SH-SY5Y (cell line): ENCODE results near the gene IGF1R.

Source experiments
- GATA2 ChIP-seq: IDR thresholded peaks from 2 replicates; pipeline ENCODE4 v1.6.1; 2011; ENCODE audit warnings: mild to moderate bottlenecking, low read depth, low read length
- GATA3 ChIP-seq: IDR thresholded peaks from 2 replicates; pipeline ENCODE4 v1.6.1; 2011; ENCODE audit warnings: low read depth, mild to moderate bottlenecking, low read length, moderate library complexity

DNA sequence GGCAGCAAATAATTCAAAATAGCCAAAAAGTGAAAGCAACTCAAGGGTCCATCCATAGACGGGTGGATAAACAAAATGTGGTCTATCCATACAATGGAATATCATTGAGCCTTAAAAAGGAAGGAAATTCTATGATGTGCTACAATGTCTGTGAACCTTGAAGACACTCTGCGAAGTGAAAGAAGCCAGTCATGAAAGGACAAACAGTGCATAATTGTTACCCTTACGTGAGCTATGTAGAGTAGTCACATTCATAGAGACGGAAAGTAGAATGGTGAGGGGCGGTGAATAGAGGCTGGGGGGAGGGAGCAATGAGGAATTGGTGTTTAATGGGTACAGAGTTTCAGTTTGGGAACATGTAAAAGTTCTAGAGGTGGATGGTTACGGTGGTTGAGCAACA, 18.1 kb downstream of the IGF1R start:
- no peak for TF ChIP-seq GATA2
- no peak for TF ChIP-seq GATA3
